Pancreas (tissue), 10 donors: ENCODE measurements around the gene WASHC1. TPM values are rescaled to one million over a fixed set of nuclear protein-coding genes. Genes with fewer than 3 reads are reported as not detected.
A peak's percentile ranks its signal among the peaks of the same experiment; 100 is the strongest.
"Not testable (repeated sequence)": the region's sequence is repeated elsewhere in the genome, so short reads cannot be mapped to it uniquely, and the experiment has no call there.

Experiments used
- ATAC-seq, 4 donors: fragments of 200-7000 bp; cut with Tn5 transposase; one replicate each; pipeline versions ENCODE4 v1.8.0 to v1.9.1; 2020; ENCODE audit warnings: mild to moderate bottlenecking in 4 of 4, moderate library complexity in 4 of 4
- DNase-seq, 6 donors: peaks; one replicate each; pipeline ENCODE4 v3.0.0-alpha.2; 2020
- FAIRE-seq: peaks from 2 replicates; lab custom pipeline; 2012; peaks lifted over from hg19 to GRCh38; lab: Jason Lieb, UNC
- H3K27ac ChIP-seq, 4 donors: fragments of 200-600 bp; sonication (generic); 1 replicate in 3 of 4; 2 replicates in 1 of 4; pipeline versions ENCODE4 v1.5.0 to v1.8.0; 2020
- H3K27me3 ChIP-seq, 4 donors: fragments of 200-600 bp; one replicate each; pipeline ENCODE4 v1.8.0; 2021
- H3K36me3 ChIP-seq, 3 donors: fragments of 200-600 bp; sonication (generic) in 1 of 3; one replicate each; pipeline versions ENCODE4 v1.5.0 to v1.8.0; 2020 to 2021
- H3K4me1 ChIP-seq, 3 donors: fragments of 200-600 bp; one replicate each; pipeline ENCODE4 v1.8.0; 2021
- H3K4me3 ChIP-seq, 4 donors: fragments of 200-600 bp; sonication (generic) in 2 of 4; one replicate each; pipeline versions ENCODE4 v1.5.0 to v1.8.0; 2020 to 2021
- H3K9me3 ChIP-seq, 4 donors: fragments of 200-600 bp; one replicate each; pipeline ENCODE4 v1.8.0; 2021
- WGBS, 2 donors: extraction: QIAGEN DNeasy Blood & Tissue Kit; methylation state at CpG; one replicate each; pipeline ENCODE4 v1.1.7; 2013; 5-methylcytosine and 5-hydroxymethylcytosine counted together
- intact Hi-C, 3 donors: fragments of 100-400 bp; cut with DNase I; formaldehyde crosslinking; loops; one replicate each; pipeline versions ENCODE4 v1.11.1 to v1.14.2; 2022
- polyA plus RNA-seq, 2 donors: library from polyadenylated mRNA; stranded (reverse); fragments of 200-250 nt; gene quantifications; one replicate each; pipeline ENCODE4 v1.2.3, GENCODE V29; 2013
- total RNA-seq, 6 donors: library from RNA; stranded (reverse); fragmentation: NEBNext Ultra II Directional in 4 of 6; extraction: Animal tissue kit (Norgen Biotek cat#: 25700) in 4 of 6; gene quantifications; one replicate each; pipeline versions ENCODE4 v1.2.1 to v1.2.4, GENCODE V29; 2021 to 2023
- donor health status: healthy with polysubstance abuse.
- donor health status: DM: no; HTN: no; CAD: no; lungs with moderate emphysema.
- donor health status: DM: no; HTN: no; CAD: no.
- donor health status: control.
- donor health status: control.
- donor health status: Bipolar disorder and iron deficiency.
- donor health status: DM: yes; HTN: yes; CAD: no.
- donor health status: DM: no; HTN: no; CAD: no.
- donor health status: DM: no; HTN: no; CAD: no.
- donor health status: DM: yes; HTN: yes; CAD: no.

Gene WASHC1
- total RNA-seq (10 to 100 TPM in 3 of 6 donors, 1 to 10 TPM in 3; 5.0 to 11.5 (median 10.0) TPM), polyA plus RNA-seq (10 to 100 TPM; 50.6 to 88.2 TPM)

- DNase-seq, H3K27me3 ChIP-seq, H3K9me3 ChIP-seq, FAIRE-seq, H3K27ac ChIP-seq, H3K36me3 ChIP-seq, H3K4me1 ChIP-seq, ATAC-seq, intact Hi-C loops: not testable (repeated sequence)
- 0% methylated on average over 2 of the region's 20 CpGs; no CpG with 5 or more reads in 1 of the 2 donors for WGBS, 2 donors
- peak within 1 kb of the TSS in 1 of 4 donors; percentile 29 for H3K4me3 ChIP-seq
Measured at GRCh38 chr9:29356-29755, at the start of gene WASHC1. TSS of gene WASHC1 (minus strand) at chr9:29456. CDS start at chr9:24999, 4,457 bp downstream.

GRCh38 chr9:78333-78732 is 49.1 kb upstream of the WASHC1 start:
- ATAC-seq, intact Hi-C loops, H3K27ac ChIP-seq, H3K4me3 ChIP-seq, H3K9me3 ChIP-seq, DNase-seq, H3K4me1 ChIP-seq, H3K27me3 ChIP-seq, FAIRE-seq, H3K36me3 ChIP-seq: not testable (repeated sequence)
- WGBS, 2 donors: 81 to 89% methylated on average over 3 of the region's 3 CpGs

GRCh38 chr9:76389-76788 is 47.1 kb upstream of the WASHC1 start:
- H3K4me3 ChIP-seq, H3K27ac ChIP-seq, ATAC-seq, FAIRE-seq, intact Hi-C loops, H3K9me3 ChIP-seq, H3K27me3 ChIP-seq, DNase-seq, H3K4me1 ChIP-seq, H3K36me3 ChIP-seq: not testable (repeated sequence)
- WGBS, 2 donors: 61 to 81% methylated on average over 3 of the region's 3 CpGs

- H3K27me3 ChIP-seq, H3K36me3 ChIP-seq, intact Hi-C loops, H3K4me1 ChIP-seq, DNase-seq, FAIRE-seq, H3K27ac ChIP-seq, H3K9me3 ChIP-seq: not testable (repeated sequence)
- 24% methylated on average over 14 to 17 of the region's 18 CpGs for WGBS, 2 donors
- ATAC-seq: peak in 3 of 4 donors; percentile 35 to 47 (median 44)
- H3K4me3 ChIP-seq: peak overlapping the region in 2 of 4 donors; percentile 26 to 48
Measured at GRCh38 chr9:73900-74525, 44.8 kb upstream of the WASHC1 start.

- H3K36me3 ChIP-seq, H3K9me3 ChIP-seq, H3K4me1 ChIP-seq, intact Hi-C loops, H3K27me3 ChIP-seq, H3K27ac ChIP-seq, FAIRE-seq: not testable (repeated sequence)
- peak in 3 of 6 donors; percentile 21 to 63 (median 62) for DNase-seq
- 1 to 3% methylated on average over 39 to 109 of the region's 109 CpGs for WGBS, 2 donors
- peak overlapping the region in 2 of 4 donors; percentile 26 to 48 for H3K4me3 ChIP-seq
- ATAC-seq: peak; percentile 55 to 78 (median 72)
Measured at GRCh38 chr9:73076-73899, 44.0 kb upstream of the WASHC1 start.

- H3K27me3 ChIP-seq, H3K27ac ChIP-seq, H3K4me1 ChIP-seq, intact Hi-C loops, H3K4me3 ChIP-seq, H3K36me3 ChIP-seq, FAIRE-seq, H3K9me3 ChIP-seq: not testable (repeated sequence)
- WGBS, 2 donors: 12% methylated on average over 7 to 10 of the region's 10 CpGs
- ATAC-seq (peak; percentile 76 to 89 (median 80)), DNase-seq (peak in 1 of 6 donors; percentile 29)
Measured at GRCh38 chr9:63031-63629, 33.9 kb upstream of the WASHC1 start.

- FAIRE-seq: not testable (repeated sequence)
- 3 to 12% methylated on average over 2 of the region's 2 CpGs for WGBS, 2 donors
Measured at GRCh38 chr9:52678-53077, 23.4 kb upstream of the WASHC1 start.

GRCh38 chr9:48190-48842 is 19.1 kb upstream of the WASHC1 start:
- ATAC-seq, intact Hi-C loops, H3K27ac ChIP-seq, H3K27me3 ChIP-seq, H3K9me3 ChIP-seq, H3K4me3 ChIP-seq, FAIRE-seq, H3K36me3 ChIP-seq, DNase-seq, H3K4me1 ChIP-seq: not testable (repeated sequence)
- 56 to 64% methylated on average over 5 of the region's 5 CpGs for WGBS, 2 donors

More at GRCh38 chr9:52678-53077, 23.4 kb upstream of the WASHC1 start:
- H3K9me3 ChIP-seq, H3K36me3 ChIP-seq, H3K4me3 ChIP-seq, intact Hi-C loops, H3K27me3 ChIP-seq, H3K27ac ChIP-seq, H3K4me1 ChIP-seq, ATAC-seq, DNase-seq: not testable (repeated sequence)

- H3K36me3 ChIP-seq, H3K27me3 ChIP-seq, intact Hi-C loops, FAIRE-seq, H3K4me3 ChIP-seq, DNase-seq, ATAC-seq, H3K27ac ChIP-seq, H3K9me3 ChIP-seq, H3K4me1 ChIP-seq: not testable (repeated sequence)
- 72 to 88% methylated on average over 10 of the region's 12 CpGs for WGBS, 2 donors
Measured at GRCh38 chr9:46639-47271, 17.5 kb upstream of the WASHC1 start.

GRCh38 chr9:46164-46563 is 16.9 kb upstream of the WASHC1 start:
- H3K36me3 ChIP-seq, ATAC-seq, H3K27ac ChIP-seq, FAIRE-seq, H3K4me3 ChIP-seq, H3K4me1 ChIP-seq, H3K27me3 ChIP-seq, H3K9me3 ChIP-seq, intact Hi-C loops, DNase-seq: not testable (repeated sequence)
- WGBS, 2 donors: 55 to 71% methylated on average over 6 of the region's 6 CpGs
